PC-9 (cell line): ENCODE results near the gene GLCCI1. TPM values are rescaled to one million over a fixed set of nuclear protein-coding genes. Genes with fewer than 3 reads are reported as not detected.

Source experiments
- BruUV-seq: library from RNA; stranded (reverse); fragments of 400-500 nt; replicated peaks from 2 replicates; lab custom pipeline; 2021; lab: Mats Ljungman, UMichigan
- CTCF ChIA-PET: fragments of 300-600 bp; sonication (Branson Sonifier 250); formaldehyde crosslinking; loops from one replicate; lab custom pipeline; 2022; ENCODE audit warnings: antibody characterized with exemption; lab: Charles Lee
- POLR2A ChIA-PET: fragments of 300-600 bp; sonication (Branson Sonifier 250); formaldehyde crosslinking; loops from one replicate; lab custom pipeline; 2022; ENCODE audit warnings: antibody characterized with exemption; ENCODE audit not compliant: unreplicated experiment; lab: Charles Lee
- DNase-seq, 2 experiments: peaks; one replicate each; pipeline versions ENCODE4 v3.0.0 to v3.0.0-alpha.2; 2015 to 2022; ENCODE audit warnings: mixed read lengths in 1 of 2
- H2AFZ ChIP-seq: fragments of 200-600 bp; sonication (generic); 2 replicates; pipeline ENCODE4 v1.8.1; 2017; ENCODE audit warnings: antibody characterized with exemption
- H3F3A ChIP-seq: fragments of 200-600 bp; sonication (generic); 2 replicates; pipeline ENCODE4 v1.8.1; 2017; ENCODE audit warnings: antibody characterized with exemption, mild to moderate bottlenecking, low read depth; ENCODE audit not compliant: insufficient read depth
- H3K27ac ChIP-seq: fragments of 200-600 bp; sonication (generic); 2 replicates; pipeline ENCODE4 v1.6.1; 2016; ENCODE audit warnings: mixed run types
- H3K27me3 ChIP-seq: fragments of 200-600 bp; sonication (generic); 2 replicates; pipeline ENCODE4 v1.6.1; 2016; ENCODE audit warnings: low read depth, mixed run types; ENCODE audit not compliant: insufficient read depth
- H3K36me3 ChIP-seq: fragments of 200-600 bp; sonication (generic); 2 replicates; pipeline ENCODE4 v1.6.1; 2016; ENCODE audit warnings: low read depth, mixed run types
- H3K4me1 ChIP-seq: fragments of 200-600 bp; sonication (generic); replicated peaks from 2 replicates; pipeline ENCODE4 v1.6.1; 2016; ENCODE audit warnings: mixed run types; ENCODE audit not compliant: insufficient read depth
- H3K4me2 ChIP-seq: fragments of 200-600 bp; sonication (generic); 2 replicates; pipeline ENCODE4 v1.6.1; 2017; ENCODE audit warnings: mixed run types
- H3K4me3 ChIP-seq: fragments of 200-600 bp; sonication (generic); 2 replicates; pipeline ENCODE4 v1.6.1; 2016; ENCODE audit warnings: mixed run types
- H3K79me2 ChIP-seq: fragments of 200-600 bp; sonication (generic); 2 replicates; pipeline ENCODE4 v1.6.1; 2017; ENCODE audit warnings: low read depth, mixed run types
- H3K9me2 ChIP-seq: fragments of 200-600 bp; sonication (generic); 2 replicates; pipeline ENCODE4 v1.8.1; 2017; ENCODE audit warnings: mild to moderate bottlenecking; ENCODE audit not compliant: insufficient read depth
- H3K9me3 ChIP-seq: fragments of 200-600 bp; sonication (generic); 2 replicates; pipeline ENCODE4 v1.8.1; 2016; ENCODE audit warnings: low read depth; ENCODE audit not compliant: insufficient read depth
- H4K20me1 ChIP-seq: fragments of 200-600 bp; sonication (generic); 2 replicates; pipeline ENCODE4 v1.8.1; 2017; ENCODE audit not compliant: insufficient read depth
- CTCF ChIP-seq: fragments of 200-600 bp; sonication (generic); conservative IDR thresholded peaks from 2 replicates; pipeline ENCODE4 v1.6.1; 2017; ENCODE audit warnings: mixed run types, antibody characterized with exemption, mild to moderate bottlenecking, moderate library complexity
- EZH2 ChIP-seq: fragments of 200-600 bp; sonication (generic); IDR thresholded peaks from 2 replicates; pipeline ENCODE4 v1.8.0; 2017; ENCODE audit warnings: antibody characterized with exemption, low read depth
- intact Hi-C: fragments of 100-400 bp; cut with micrococcal nuclease; formaldehyde crosslinking; loops from one replicate; pipeline ENCODE4 v1.10.0; 2022; ENCODE audit not compliant: unreplicated experiment
- total RNA-seq: library from RNA; stranded (reverse); gene quantifications from 2 replicates; pipeline ENCODE4 v1.2.3, GENCODE V29; 2021

Gene GLCCI1
- total RNA-seq, 1 experiment from 2014 or later = 42.1 TPM

- POLR2A ChIA-PET = no interaction called here
- Histone ChIP-seq H3K27ac (no peak overlapping the region), H3K9me3 (peaks cover 7% of the 10 kb centered on the region; the same call in 1 of the 2 replicates), H3K36me3 (peaks cover 17% of the 10 kb centered on the region; the same call in 1 of the 2 replicates), H3K4me3 (no peak overlapping the region), H3K9me2 (no peaks in the 10 kb centered on the region), H3F3A (peaks cover 6% of the 10 kb centered on the region; the same call in 1 of the 2 replicates), H3K27me3 (no peaks in the 10 kb centered on the region), H4K20me1 (no peaks in the 10 kb centered on the region; the same call in 1 of the 2 replicates), H3K4me1 (peaks cover 21% of the 10 kb centered on the region), H3K4me2 (no peak overlapping the region), H3K79me2 (0 out of 2 replicates have a peak, but pooled peaks cover 4% of the 10 kb centered on the region), H2AFZ (no peak overlapping the region)
- CTCF ChIA-PET = no interaction called here
- no peak for TF ChIP-seq CTCF
- TF ChIP-seq EZH2 = no peak
- intact Hi-C loops = no loop called here
- DNase-seq = no peak
- no TSS peak for BruUV-seq
These were observed 48.8 kb downstream of the GLCCI1 start for GRCh38 chr7:8017423-8017822.

- H4K20me1 ChIP-seq = no peaks in the 10 kb centered on the region; the same call in 1 of the 2 replicates
- H2AFZ ChIP-seq = no peak overlapping the region
- intact Hi-C loops = no loop called here
- H3K4me3 ChIP-seq = no peak overlapping the region
- BruUV-seq = no TSS peak
- no peaks in the 10 kb centered on the region for H3K9me2 ChIP-seq
- no peak overlapping the region for H3K4me2 ChIP-seq
- peaks cover 6% of the 10 kb centered on the region; the same call in 1 of the 2 replicates for H3F3A ChIP-seq
- POLR2A ChIA-PET = interaction anchor here (0.6 kb wide), 1 partner anchor 30 kb away, joined by 9 read pairs; no protein-coding TSS in a partner anchor
- no peak for TF ChIP-seq CTCF
- no peak for TF ChIP-seq EZH2
- H3K27me3 ChIP-seq = no peaks in the 10 kb centered on the region
- 0 out of 2 replicates have a peak, but pooled peaks cover 4% of the 10 kb centered on the region for H3K79me2 ChIP-seq
- no peak for DNase-seq
- H3K27ac ChIP-seq = no peak overlapping the region
- peaks cover 7% of the 10 kb centered on the region; the same call in 1 of the 2 replicates for H3K9me3 ChIP-seq
- CTCF ChIA-PET = no interaction called here
- peaks cover 16% of the 10 kb centered on the region for H3K36me3 ChIP-seq
- H3K4me1 ChIP-seq = peaks cover 13% of the 10 kb centered on the region
These were observed 50.4 kb downstream of the GLCCI1 start for GRCh38 chr7:8018961-8019360.

- no peaks in the 10 kb centered on the region for H3K4me1 ChIP-seq
- DNase-seq = no peak
- no TSS peak for BruUV-seq
- no peak overlapping the region for H3K4me2 ChIP-seq
- no peaks in the 10 kb centered on the region for H3K9me2 ChIP-seq
- no peaks in the 10 kb centered on the region for H4K20me1 ChIP-seq
- H3K36me3 ChIP-seq = peaks cover 46% of the 10 kb centered on the region
- CTCF ChIA-PET = interaction anchor here (0.6 kb wide), 1 partner anchor 20 kb away, joined by 3 read pairs; no protein-coding TSS in a partner anchor
- no peak overlapping the region for H2AFZ ChIP-seq
- H3K27ac ChIP-seq = no peak overlapping the region
- no peaks in the 10 kb centered on the region for H3K27me3 ChIP-seq
- peaks cover 10% of the 10 kb centered on the region; the same call in 1 of the 2 replicates for H3F3A ChIP-seq
- H3K4me3 ChIP-seq = no peak overlapping the region
- TF ChIP-seq CTCF = no peak
- no peak for TF ChIP-seq EZH2
- intact Hi-C loops = no loop called here
- H3K79me2 ChIP-seq = no peaks in the 10 kb centered on the region
- H3K9me3 ChIP-seq = 0 out of 2 replicates have a peak, but pooled peaks cover 4% of the 10 kb centered on the region
- POLR2A ChIA-PET = no interaction called here
These were observed 54.0 kb downstream of the GLCCI1 start for GRCh38 chr7:8022628-8023027.
